Astrocyte of the spinal cord (primary cell): ENCODE measurements around the gene BRF1.

Source experiments
- DNase-seq: peaks from one replicate; pipeline ENCODE4 v3.0.0; 2011; ENCODE audit warnings: low read depth, low spot score
- H3K4me3 ChIP-seq: 2 replicates; pipeline ENCODE4 v1.5.1; 2011; ENCODE audit warnings: low read depth, mild to moderate bottlenecking, low read length, moderate library complexity
- CTCF ChIP-seq: IDR thresholded peaks from 2 replicates; pipeline ENCODE4 v1.5.1; 2012; ENCODE audit warnings: low read depth, mild to moderate bottlenecking, low read length, inconsistent platforms
- in situ Hi-C: cut with HindIII; loops from 2 replicates; pipeline ENCODE4 v1.10.0; 2017; ENCODE audit warnings: low sequenced_read_pairs

The BRF1 gene

GRCh38 chr14:105261781-105262180, 39.0 kb downstream of the BRF1 start:
- H3K4me3 ChIP-seq = no peak overlapping the region
- no peak for TF ChIP-seq CTCF
- DNase-seq = no peak
- in situ Hi-C loops = no loop called here

- in situ Hi-C loops = no loop called here
- no peak for TF ChIP-seq CTCF
Observed at GRCh38 chr14:105260959-105261358, 39.8 kb downstream of the BRF1 start.

GRCh38 chr14:105258846-105259245, 42.0 kb downstream of the BRF1 start:
- in situ Hi-C loops = no loop called here
- no peak for TF ChIP-seq CTCF
- no peak overlapping the region for H3K4me3 ChIP-seq
- peak; percentile 14 for DNase-seq

More at GRCh38 chr14:105260959-105261358, 39.8 kb downstream of the BRF1 start:
- DNase-seq = no peak
- no peak overlapping the region for H3K4me3 ChIP-seq

GRCh38 chr14:105257464-105257863, 43.3 kb downstream of the BRF1 start:
- no peak for DNase-seq
- in situ Hi-C loops = no loop called here
- TF ChIP-seq CTCF = no peak
- H3K4me3 ChIP-seq = no peak overlapping the region

GRCh38 chr14:105256292-105256960, 44.4 kb downstream of the BRF1 start:
- TF ChIP-seq CTCF = no peak

GRCh38 chr14:105255021-105255507, 45.7 kb downstream of the BRF1 start:
- DNase-seq = peak; percentile 23
- TF ChIP-seq CTCF = no peak

More at GRCh38 chr14:105256292-105256960, 44.4 kb downstream of the BRF1 start:
- H3K4me3 ChIP-seq = no peak overlapping the region
- in situ Hi-C loops = no loop called here
- DNase-seq = no peak

More at GRCh38 chr14:105255021-105255507, 45.7 kb downstream of the BRF1 start:
- no peak overlapping the region for H3K4me3 ChIP-seq
- in situ Hi-C loops = no loop called here
